PFSK-1 (cell line): ENCODE results near the gene MTERF2.

Source experiments
- REST ChIP-seq, 2 experiments: IDR thresholded peaks; 2 replicates each; pipeline versions ENCODE4 v1.6.1 to v1.8.0; 2011 to 2012; ENCODE audit warnings: low read depth in 2 of 2, low read length in 2 of 2, control low read depth in 1 of 2, inconsistent platforms in 1 of 2, mild to moderate bottlenecking in 1 of 2, moderate library complexity in 1 of 2; ENCODE audit not compliant: insufficient read depth in 1 of 2
- TAF1 ChIP-seq: IDR thresholded peaks from 2 replicates; pipeline ENCODE4 v1.6.1; 2012; ENCODE audit warnings: low read length, control low read depth, borderline replicate concordance; ENCODE audit not compliant: insufficient read depth

DNA sequence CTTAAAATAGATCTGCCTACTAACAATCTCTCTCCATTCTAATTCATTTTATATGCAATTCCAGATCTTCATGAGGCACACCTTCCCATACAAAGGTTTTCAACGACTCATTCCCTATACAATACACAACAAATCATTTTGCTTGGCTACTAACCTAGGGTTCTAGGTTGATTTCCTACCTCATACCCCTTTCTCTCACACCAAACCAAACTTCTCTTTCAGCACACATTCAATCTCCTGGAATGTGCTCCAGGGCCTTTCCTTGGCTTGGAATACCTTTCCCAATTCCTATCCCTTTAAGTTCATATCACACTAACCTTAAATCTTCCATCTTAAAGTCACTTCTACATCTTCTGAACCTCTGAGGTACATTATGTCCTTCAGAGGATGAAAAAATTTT is 38.7 kb upstream of the MTERF2 start:
- TF ChIP-seq REST (IDR thresholded peaks at IDR 0.05; ENCODE audit: insufficient read depth in 1 of 2, low read depth in 2 of 2, low read length in 2 of 2) = no peak
- TF ChIP-seq TAF1 = no peak
